CD4-positive, alpha-beta T cell treated with Interleukin-10 for 1 hour (primary cell): Measurements from ENCODE around the gene STAC3.
A peak's percentile ranks its signal among the peaks of the same experiment; 100 is the strongest.
"Not testable (repeated sequence)": the region's sequence is repeated elsewhere in the genome, so short reads cannot be mapped to it uniquely, and the experiment has no call there.

ENCODE experiments used
- DNase-seq: peaks from one replicate; pipeline ENCODE4 v3.0.0-alpha.2; 2020

STAC3 gene

GRCh38 chr12:57250956-57251355, at the start of gene STAC3:
TSS of gene STAC3 (minus strand) at chr12:57251187. CDS start at chr12:57249636, 1,551 bp downstream.
- no peak for DNase-seq

- DNase-seq = no peak
These were observed 48.6 kb upstream of the STAC3 start for GRCh38 chr12:57299514-57300016.

GRCh38 chr12:57296291-57296690, 45.3 kb upstream of the STAC3 start:
- no peak for DNase-seq

- not testable (repeated sequence) for DNase-seq
These were observed 31.1 kb upstream of the STAC3 start for GRCh38 chr12:57282073-57282472.

- DNase-seq = peak; percentile 69
These were observed 29.4 kb upstream of the STAC3 start for GRCh38 chr12:57280211-57281062.

- no peak for DNase-seq
These were observed 27.7 kb upstream of the STAC3 start for GRCh38 chr12:57278465-57279381.

GRCh38 chr12:57276935-57277563, 26.1 kb upstream of the STAC3 start:
- DNase-seq = peak; percentile 3

GRCh38 chr12:57276233-57276632, 25.2 kb upstream of the STAC3 start:
- not testable (repeated sequence) for DNase-seq

GRCh38 chr12:57273516-57273915, 22.5 kb upstream of the STAC3 start:
- DNase-seq = no peak

- DNase-seq = no peak
These were observed 21.6 kb upstream of the STAC3 start for GRCh38 chr12:57272337-57273151.

GRCh38 chr12:57270966-57271470, 20.0 kb upstream of the STAC3 start:
- DNase-seq = no peak

- no peak for DNase-seq
These were observed 17.3 kb upstream of the STAC3 start for GRCh38 chr12:57268264-57268663.

- no peak for DNase-seq
These were observed 15.7 kb upstream of the STAC3 start for GRCh38 chr12:57266681-57267080.

- no peak for DNase-seq
These were observed 12.1 kb upstream of the STAC3 start for GRCh38 chr12:57263096-57263495.

- DNase-seq = no peak
These were observed 11.3 kb upstream of the STAC3 start for GRCh38 chr12:57262126-57262822.

GRCh38 chr12:57261428-57261865, 10.5 kb upstream of the STAC3 start:
- DNase-seq = no peak

GRCh38 chr12:57260366-57260765, 9.4 kb upstream of the STAC3 start:
- DNase-seq = no peak

GRCh38 chr12:57258977-57259970, 8.3 kb upstream of the STAC3 start:
- no peak for DNase-seq

- no peak for DNase-seq
These were observed 4.9 kb upstream of the STAC3 start for GRCh38 chr12:57255916-57256315.
